Neural cell (in vitro differentiated cells): ENCODE data around the gene ELP5.

ENCODE experiments used
- CTCF ChIP-seq: fragments of 450-650 bp; IDR thresholded peaks from 2 replicates; pipeline ENCODE4 v1.5.1; 2014; ENCODE audit warnings: antibody characterized with exemption, mild to moderate bottlenecking, moderate library complexity; ENCODE audit not compliant: poor library complexity, severe bottlenecking
- EZH2 ChIP-seq: fragments of 200-600, 300-800 bp; shearing (Covaris generic), sonication (generic); IDR thresholded peaks from 2 replicates; pipeline ENCODE4 v1.6.1; 2014; ENCODE audit warnings: antibody characterized with exemption, low read length, borderline replicate concordance, mild to moderate bottlenecking; ENCODE audit not compliant: insufficient read depth, poor library complexity, severe bottlenecking

- TF ChIP-seq CTCF (no peak), EZH2 (no peak)
Observed at GRCh38 chr17:7232114-7232513, 19.9 kb upstream of the ELP5 start.
